ENCODE data around the gene CADM3.

CADM3 gene

DNA sequence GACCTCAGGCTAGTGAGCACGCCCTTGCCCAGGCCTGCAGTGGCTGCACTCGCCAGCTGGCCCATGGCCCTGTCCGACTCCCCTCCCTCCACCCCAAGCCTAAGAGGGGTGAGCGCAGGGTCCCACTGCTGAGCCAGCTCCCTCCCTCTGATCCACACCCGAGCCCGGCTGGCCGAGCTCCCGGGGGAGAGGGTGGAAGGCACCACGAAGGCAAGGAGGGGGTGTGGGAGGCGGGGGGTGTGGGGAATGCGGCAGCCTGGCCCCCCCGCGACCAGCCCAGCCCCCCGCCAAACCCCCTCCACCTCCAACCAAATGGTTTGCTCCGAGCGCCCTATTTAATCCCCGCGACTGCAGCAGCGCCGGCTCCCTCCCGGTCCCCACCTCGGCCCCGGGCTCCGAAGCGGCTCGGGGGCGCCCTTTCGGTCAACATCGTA, at the start of gene CADM3:
Gene CADM3, plus strand, starts transcription at position 362 of the 434 bp plus-strand sequence. CDS start 151 bp downstream, outside the sequence.
- TF ChIP-seq CTCF (IDR thresholded peaks at IDR 0.05; ENCODE audit: insufficient read depth, low read length, poor library complexity, severe bottlenecking), result no peak
- no peaks in the 10 kb centered on the region for H3K36me3 ChIP-seq (ENCODE audit: control insufficient read depth, insufficient read depth, low read length)
- peaks cover 2% of the 10 kb centered on the region for H3K27me3 ChIP-seq (replicated peaks; ENCODE audit: control insufficient read depth, insufficient read depth, low read length)
- peak within 1 kb of the TSS; percentile 8; the same call in 1 of the 2 replicates for H3K4me3 ChIP-seq (replicated peaks; ENCODE audit: low read depth, low read length)
- no peak for DNase-seq (ENCODE audit: extremely low read depth, insufficient read length)

DNA sequence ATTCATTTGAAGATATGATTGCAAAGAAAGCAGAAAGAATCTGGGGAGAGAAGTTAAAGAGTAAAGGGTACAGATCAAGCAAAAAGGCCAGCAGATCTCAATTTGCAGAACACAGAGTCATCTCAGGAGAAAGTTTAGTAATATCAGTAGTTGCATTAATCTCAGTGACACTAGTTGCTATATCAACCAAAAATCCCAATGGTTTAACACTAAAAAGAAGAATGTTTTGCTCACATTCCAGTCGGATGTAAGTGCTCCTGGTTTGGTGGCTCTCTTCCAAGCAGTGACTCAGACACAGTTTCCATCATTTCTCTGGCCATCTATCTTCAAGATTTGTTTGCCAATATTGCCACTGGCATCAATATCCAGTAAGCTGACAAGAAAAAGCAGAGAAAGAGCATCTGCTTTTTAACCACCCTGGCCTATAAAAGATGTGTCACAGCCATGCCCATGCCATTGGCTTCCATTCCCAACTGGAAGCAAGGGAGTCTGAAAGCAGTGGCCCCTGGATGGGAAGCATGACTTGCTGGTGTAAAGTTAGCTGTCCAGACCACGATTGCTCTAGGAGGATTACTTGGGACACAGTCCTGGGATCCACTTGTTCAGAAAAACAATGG, 49.3 kb upstream of the CADM3 start:
- DNase-seq (ENCODE audit: extremely low read depth, insufficient read length), result peak; percentile 24
- Histone ChIP-seq H3K4me3 (replicated peaks; ENCODE audit: low read depth, low read length) (no peak overlapping the region), H3K36me3 (ENCODE audit: control insufficient read depth, insufficient read depth, low read length) (no peaks in the 10 kb centered on the region), H3K27me3 (replicated peaks; ENCODE audit: control insufficient read depth, insufficient read depth, low read length) (no peaks in the 10 kb centered on the region)
- TF ChIP-seq CTCF (IDR thresholded peaks at IDR 0.05; ENCODE audit: insufficient read depth, low read length, poor library complexity, severe bottlenecking), result no peak

DNA sequence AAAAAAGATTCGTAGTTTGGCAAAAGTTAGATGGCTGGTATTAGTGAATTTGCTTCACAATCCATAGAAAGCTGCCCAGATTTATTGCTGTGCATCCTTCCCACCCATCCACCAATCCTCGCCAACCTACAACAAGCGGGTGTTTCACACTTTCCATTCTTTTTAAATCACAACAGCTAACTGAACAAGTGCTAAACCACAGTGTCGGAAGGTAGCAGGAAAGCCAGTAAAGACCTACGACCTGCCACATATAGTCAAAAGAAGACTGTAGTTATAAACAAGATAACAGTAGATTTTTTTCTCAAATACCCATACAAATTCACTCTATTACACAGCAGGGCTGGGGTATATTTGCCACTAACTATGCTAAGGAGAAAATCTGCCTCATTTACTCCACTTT, 47.8 kb upstream of the CADM3 start:
- DNase-seq (ENCODE audit: extremely low read depth, insufficient read length), result no peak
- H3K27me3 ChIP-seq (replicated peaks; ENCODE audit: control insufficient read depth, insufficient read depth, low read length), result no peaks in the 10 kb centered on the region
- no peaks in the 10 kb centered on the region for H3K36me3 ChIP-seq (ENCODE audit: control insufficient read depth, insufficient read depth, low read length)
- no peak for TF ChIP-seq CTCF (IDR thresholded peaks at IDR 0.05; ENCODE audit: insufficient read depth, low read length, poor library complexity, severe bottlenecking)
- no peak overlapping the region for H3K4me3 ChIP-seq (replicated peaks; ENCODE audit: low read depth, low read length)

- H3K4me3 ChIP-seq (replicated peaks; ENCODE audit: low read depth, low read length), result no peak overlapping the region
- H3K27me3 ChIP-seq (replicated peaks; ENCODE audit: control insufficient read depth, insufficient read depth, low read length), result no peaks in the 10 kb centered on the region; the same call in 1 of the 2 replicates
- peak; percentile 89 for TF ChIP-seq CTCF (IDR thresholded peaks at IDR 0.05; ENCODE audit: insufficient read depth, low read length, poor library complexity, severe bottlenecking)
- peak; percentile 7 for DNase-seq (ENCODE audit: extremely low read depth, insufficient read length)
- H3K36me3 ChIP-seq (ENCODE audit: control insufficient read depth, insufficient read depth, low read length), result no peaks in the 10 kb centered on the region
These were observed 39.0 kb upstream of the CADM3 start for GRCh38 chr1:159132271-159132881.

GRCh38 chr1:159140474-159140873, 30.9 kb upstream of the CADM3 start:
- peaks cover 2% of the 10 kb centered on the region; the same call in 1 of the 2 replicates for H3K27me3 ChIP-seq (replicated peaks; ENCODE audit: control insufficient read depth, insufficient read depth, low read length)

More at GRCh38 chr1:159140474-159140873, 30.9 kb upstream of the CADM3 start:
- TF ChIP-seq CTCF (IDR thresholded peaks at IDR 0.05; ENCODE audit: insufficient read depth, low read length, poor library complexity, severe bottlenecking), result no peak
- Histone ChIP-seq H3K4me3 (replicated peaks; ENCODE audit: low read depth, low read length) (no peak overlapping the region), H3K36me3 (ENCODE audit: control insufficient read depth, insufficient read depth, low read length) (no peaks in the 10 kb centered on the region)
- no peak for DNase-seq (ENCODE audit: extremely low read depth, insufficient read length)

Data from GM06990 (cell line).